HepG2 (cell line): ENCODE data around the gene PSMC1. TPM values are rescaled to one million over a fixed set of nuclear protein-coding genes. Genes with fewer than 3 reads are reported as not detected.

Experiments
- ARID2 ChIP-seq: sonication (generic); formaldehyde crosslinking; IDR thresholded peaks from 2 replicates; pipeline ENCODE4 v1.8.1; 2022; ENCODE audit warnings: mild to moderate bottlenecking, missing genetic modification reagents, borderline replicate concordance
- BORCS8-MEF2B ChIP-seq: sonication (generic); formaldehyde crosslinking; IDR thresholded peaks from 2 replicates; pipeline ENCODE4 v1.8.0; 2022; ENCODE audit warnings: mild to moderate bottlenecking, missing genetic modification reagents
- EP300 ChIP-seq, 3 experiments: sonication (generic) in 1 of 3; formaldehyde crosslinking in 1 of 3; IDR thresholded peaks; 2 replicates each; pipeline versions ENCODE4 v1.5.1 to v1.6.1; 2011 to 2020; ENCODE audit warnings: low read depth in 2 of 3, low read length in 2 of 3, borderline replicate concordance in 1 of 3, improper control_type of control experiment in 1 of 3, mild to moderate bottlenecking in 1 of 3, missing genetic modification reagents in 1 of 3, moderate library complexity in 1 of 3
- GABPB1 ChIP-seq: IDR thresholded peaks from 2 replicates; pipeline ENCODE4 v1.6.1; 2016; ENCODE audit warnings: mild to moderate bottlenecking, missing genetic modification reagents, moderate library complexity, missing compliant biosample characterization
- HOXA5 ChIP-seq: sonication (generic); formaldehyde crosslinking; IDR thresholded peaks from 2 replicates; pipeline ENCODE4 v1.4.0; 2020; ENCODE audit warnings: missing genetic modification reagents
- RFXAP ChIP-seq: sonication (generic); formaldehyde crosslinking; IDR thresholded peaks from 2 replicates; pipeline ENCODE4 v1.4.0; 2020; ENCODE audit warnings: missing genetic modification reagents, borderline replicate concordance
- RXRA ChIP-seq: sonication (generic); formaldehyde crosslinking; IDR thresholded peaks from 2 replicates; pipeline ENCODE4 v1.5.1; 2020; ENCODE audit warnings: missing genetic modification reagents
- SOX6 ChIP-seq, 2 experiments: fragments of 450-650 bp in 1 of 2; sonication (generic) in 1 of 2; formaldehyde crosslinking in 1 of 2; IDR thresholded peaks; 2 replicates each; pipeline versions ENCODE4 v1.4.0 to v1.6.1; 2017 to 2020; ENCODE audit warnings: antibody characterized with exemption in 1 of 2, mild to moderate bottlenecking in 1 of 2, missing genetic modification reagents in 1 of 2
- U2AF2 ChIP-seq: fragments of 200-400 bp; formaldehyde crosslinking; IDR thresholded peaks from 2 replicates; pipeline ENCODE4 v1.6.1; 2017; ENCODE audit warnings: low read depth, mild to moderate bottlenecking, low read length
- ZBTB21 ChIP-seq: sonication (generic); formaldehyde crosslinking; IDR thresholded peaks from 2 replicates; pipeline ENCODE4 v1.4.0; 2020; ENCODE audit warnings: missing genetic modification reagents
- ZFP91 ChIP-seq: sonication (generic); formaldehyde crosslinking; IDR thresholded peaks from 2 replicates; pipeline ENCODE4 v1.9.0; 2022; ENCODE audit warnings: missing genetic modification reagents, mild to moderate bottlenecking, borderline replicate concordance
- ZMYM4 ChIP-seq: sonication (generic); formaldehyde crosslinking; IDR thresholded peaks from 2 replicates; pipeline ENCODE4 v1.8.1; 2023; ENCODE audit warnings: mild to moderate bottlenecking, missing genetic modification reagents
- ZNF501 ChIP-seq: sonication (generic); formaldehyde crosslinking; IDR thresholded peaks from 2 replicates; pipeline ENCODE4 v1.5.1; 2020; ENCODE audit warnings: mild to moderate bottlenecking, moderate library complexity, missing genetic modification reagents
- ZNF687 ChIP-seq: sonication (generic); formaldehyde crosslinking; IDR thresholded peaks from 2 replicates; pipeline ENCODE4 v1.5.1; 2020; ENCODE audit warnings: mild to moderate bottlenecking, missing genetic modification reagents, moderate library complexity
- ZNF710 ChIP-seq: sonication (generic); formaldehyde crosslinking; IDR thresholded peaks from 2 replicates; pipeline ENCODE4 v1.5.0; 2020; ENCODE audit warnings: mild to moderate bottlenecking, missing genetic modification reagents, borderline replicate concordance
- ZNF775 ChIP-seq: sonication (generic); formaldehyde crosslinking; IDR thresholded peaks from 2 replicates; pipeline ENCODE4 v1.4.0; 2020; ENCODE audit warnings: missing genetic modification reagents, mild to moderate bottlenecking, moderate library complexity, borderline replicate concordance
- ZNF878 ChIP-seq: sonication (generic); formaldehyde crosslinking; IDR thresholded peaks from 2 replicates; pipeline ENCODE4 v1.8.1; 2023; ENCODE audit warnings: mild to moderate bottlenecking, missing genetic modification reagents, moderate library complexity
- polyA plus RNA-seq, 8 experiments: library from polyadenylated mRNA; depleted of rRNA in 3 of 8; stranded (reverse) in 7 of 8; unstranded in 1 of 8; fragments of >200 nt; fragmentation: Illumina TruSeq in 4 of 8; extraction: Trizol in 4 of 8; gene quantifications; 2 replicates each; pipeline versions ENCODE4 v1.2.1 to v1.2.3, GENCODE V29; 2011 to 2016; ENCODE audit warnings: low read depth in 4 of 8, missing spikeins in 1 of 8, mixed read lengths in 1 of 8; ENCODE audit not compliant: insufficient read depth in 1 of 8
- total RNA-seq, 5 experiments: library from RNA; depleted of rRNA; stranded (reverse); fragments of >200 nt; fragmentation: Illumina TruSeq; extraction: Trizol; gene quantifications; 2 replicates each; pipeline ENCODE4 v1.2.3, GENCODE V29; 2016; ENCODE audit warnings: low read depth in 1 of 5
- TF ChIP-seq, protein P1 (sequence below): sonication (generic); formaldehyde crosslinking; IDR thresholded peaks from 2 replicates; pipeline ENCODE4 v1.4.0; 2020; ENCODE audit warnings: missing genetic modification reagents

The PSMC1 gene
- total and polyA plus RNA-seq, 2 of the 13 experiments (the other 11 are each of a cell fraction or from before 2014, with no cell fraction given), result 48.6 to 167 TPM

GRCh38 chr14:90235179-90235976 is 21.0 kb upstream of the PSMC1 start (continued):
- peak; percentile 49 for TF ChIP-seq GABPB1
- TF ChIP-seq RFXAP, result 0 out of 2 replicates have a peak, but pooled peaks have one; percentile 37
- TF ChIP-seq ARID2, result no peak
- TF ChIP-seq, protein P1, sequence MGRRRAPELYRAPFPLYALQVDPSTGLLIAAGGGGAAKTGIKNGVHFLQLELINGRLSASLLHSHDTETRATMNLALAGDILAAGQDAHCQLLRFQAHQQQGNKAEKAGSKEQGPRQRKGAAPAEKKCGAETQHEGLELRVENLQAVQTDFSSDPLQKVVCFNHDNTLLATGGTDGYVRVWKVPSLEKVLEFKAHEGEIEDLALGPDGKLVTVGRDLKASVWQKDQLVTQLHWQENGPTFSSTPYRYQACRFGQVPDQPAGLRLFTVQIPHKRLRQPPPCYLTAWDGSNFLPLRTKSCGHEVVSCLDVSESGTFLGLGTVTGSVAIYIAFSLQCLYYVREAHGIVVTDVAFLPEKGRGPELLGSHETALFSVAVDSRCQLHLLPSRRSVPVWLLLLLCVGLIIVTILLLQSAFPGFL (CRISPR knock-in tag), result no peak
- peak; percentile 75 for TF ChIP-seq ZNF501 (CRISPR knock-in tag)
- peak; percentile 82 for TF ChIP-seq ZNF687 (CRISPR knock-in tag)
- TF ChIP-seq SOX6 (IDR thresholded peaks at IDR 0.05), result no peak
- 0 out of 2 replicates have a peak, but pooled peaks have one; percentile 13 for TF ChIP-seq SOX6 (CRISPR knock-in tag; IDR thresholded peaks at IDR 0.05)
- 0 out of 2 replicates have a peak, but pooled peaks have one; percentile 59 for TF ChIP-seq BORCS8-MEF2B
- TF ChIP-seq ZBTB21, result no peak
- no peak for TF ChIP-seq ZNF775 (CRISPR knock-in tag)
- TF ChIP-seq ZMYM4 (CRISPR knock-in tag), result no peak
- no peak for TF ChIP-seq ZNF878 (CRISPR knock-in tag)
- TF ChIP-seq EP300 (IDR thresholded peaks at IDR 0.05; ENCODE audit: low read depth in 2 of 2, low read length in 2 of 2), result no peak
- no peak for TF ChIP-seq EP300 (CRISPR knock-in tag; IDR thresholded peaks at IDR 0.05; ENCODE audit: borderline replicate concordance)
- TF ChIP-seq ZFP91 (CRISPR knock-in tag), result peak; percentile 56; the same call in 1 of the 2 replicates
- no peak for TF ChIP-seq RXRA (CRISPR knock-in tag)
- no peak for TF ChIP-seq ZNF710 (CRISPR knock-in tag)
- TF ChIP-seq U2AF2, result no peak
- peak; percentile 48; the same call in 1 of the 2 replicates for TF ChIP-seq HOXA5 (CRISPR knock-in tag)
